Right kidney (tissue), 1 donor: ENCODE results near the gene CD68.

Experiments
- DNase-seq: peaks from one replicate; pipeline ENCODE4 v3.0.0-alpha.2; 2016

Gene CD68

DNA sequence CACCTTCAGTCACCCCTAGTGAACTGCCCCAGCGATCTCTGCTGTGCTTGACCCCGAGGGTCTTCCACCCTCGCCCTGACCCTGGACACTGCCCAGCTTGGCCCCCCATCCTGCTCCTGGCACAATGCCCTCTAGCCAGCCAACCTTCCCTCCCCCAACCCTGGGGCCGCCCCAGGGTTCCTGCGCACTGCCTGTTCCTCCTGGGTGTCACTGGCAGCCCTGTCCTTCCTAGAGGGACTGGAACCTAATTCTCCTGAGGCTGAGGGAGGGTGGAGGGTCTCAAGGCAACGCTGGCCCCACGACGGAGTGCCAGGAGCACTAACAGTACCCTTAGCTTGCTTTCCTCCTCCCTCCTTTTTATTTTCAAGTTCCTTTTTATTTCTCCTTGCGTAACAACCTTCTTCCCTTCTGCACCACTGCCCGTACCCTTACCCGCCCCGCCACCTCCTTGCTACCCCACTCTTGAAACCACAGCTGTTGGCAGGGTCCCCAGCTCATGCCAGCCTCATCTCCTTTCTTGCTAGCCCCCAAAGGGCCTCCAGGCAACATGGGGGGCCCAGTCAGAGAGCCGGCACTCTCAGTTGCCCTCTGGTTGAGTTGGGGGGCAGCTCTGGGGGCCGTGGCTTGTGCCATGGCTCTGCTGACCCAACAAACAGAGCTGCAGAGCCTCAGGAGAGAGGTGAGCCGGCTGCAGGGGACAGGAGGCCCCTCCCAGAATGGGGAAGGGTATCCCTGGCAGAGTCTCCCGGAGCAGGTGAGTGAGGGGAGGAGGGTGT, 20.7 kb upstream of the CD68 start, which contains the start of gene TNFSF13:
TSS of gene TNFSF13 (plus strand) at position 207 of the 776 bp plus-strand sequence. CDS start at position 497, 290 bp downstream.
- DNase-seq: no peak

DNA sequence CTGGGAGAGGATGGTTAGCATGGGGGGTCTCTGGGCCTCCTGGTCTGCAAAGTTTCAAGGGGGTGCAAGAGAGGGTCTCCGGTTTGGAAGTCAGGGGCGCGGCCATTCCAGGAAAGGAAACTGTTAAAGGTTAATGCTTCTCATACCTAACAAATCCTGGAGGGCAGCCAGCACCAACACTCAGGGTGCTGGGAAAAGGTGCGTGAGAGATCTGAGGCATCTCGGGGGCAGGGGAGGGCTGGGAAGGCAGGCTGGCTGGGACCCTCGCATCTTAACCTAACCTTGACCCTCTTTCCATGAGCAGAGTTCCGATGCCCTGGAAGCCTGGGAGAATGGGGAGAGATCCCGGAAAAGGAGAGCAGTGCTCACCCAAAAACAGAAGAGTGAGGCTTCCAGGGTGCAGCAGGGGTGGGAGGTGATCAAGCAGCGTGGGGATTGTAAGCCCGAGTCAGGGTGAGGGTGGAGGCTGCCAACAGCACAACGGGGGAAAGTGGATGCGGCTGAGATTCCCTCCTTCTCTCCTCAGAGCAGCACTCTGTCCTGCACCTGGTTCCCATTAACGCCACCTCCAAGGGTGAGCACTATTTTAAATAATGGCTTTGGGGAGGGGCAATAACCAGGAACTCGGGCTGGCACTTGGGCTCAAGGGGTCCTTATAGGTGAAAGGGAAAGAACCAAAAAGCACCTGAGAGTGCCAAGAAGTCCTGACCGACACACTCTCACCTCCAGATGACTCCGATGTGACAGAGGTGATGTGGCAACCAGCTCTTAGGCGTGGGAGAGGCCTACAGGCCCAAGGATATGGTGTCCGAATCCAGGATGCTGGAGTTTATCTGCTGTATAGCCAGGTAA, 19.9 kb upstream of the CD68 start:
- no peak for DNase-seq

DNA sequence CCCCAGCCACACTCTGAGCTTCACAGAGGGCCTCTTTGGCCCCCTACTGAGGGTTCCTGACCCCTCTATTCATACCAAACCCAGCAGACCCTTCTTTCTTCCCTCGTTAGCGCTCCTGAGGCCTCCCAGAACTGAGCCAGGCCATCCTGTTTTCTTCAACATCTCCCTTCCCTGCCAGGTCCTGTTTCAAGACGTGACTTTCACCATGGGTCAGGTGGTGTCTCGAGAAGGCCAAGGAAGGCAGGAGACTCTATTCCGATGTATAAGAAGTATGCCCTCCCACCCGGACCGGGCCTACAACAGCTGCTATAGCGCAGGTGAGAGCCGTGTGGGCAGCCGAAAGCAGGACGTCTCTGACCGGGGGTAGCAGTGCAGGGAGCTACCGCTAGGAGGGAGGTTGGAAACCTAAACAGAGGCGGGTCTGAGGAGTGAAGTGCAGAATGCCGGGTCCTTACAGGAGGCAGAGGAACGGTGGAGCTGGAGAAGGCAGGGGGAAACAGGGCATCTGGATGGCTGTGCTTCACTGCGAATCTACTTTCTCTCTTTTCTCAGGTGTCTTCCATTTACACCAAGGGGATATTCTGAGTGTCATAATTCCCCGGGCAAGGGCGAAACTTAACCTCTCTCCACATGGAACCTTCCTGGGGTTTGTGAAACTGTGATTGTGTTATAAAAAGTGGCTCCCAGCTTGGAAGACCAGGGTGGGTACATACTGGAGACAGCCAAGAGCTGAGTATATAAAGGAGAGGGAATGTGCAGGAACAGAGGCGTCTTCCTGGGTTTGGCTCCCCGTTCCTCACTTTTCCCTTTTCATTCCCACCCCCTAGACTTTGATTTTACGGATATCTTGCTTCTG, 19.0 kb upstream of the CD68 start:
- peak; percentile 63 for DNase-seq

DNA sequence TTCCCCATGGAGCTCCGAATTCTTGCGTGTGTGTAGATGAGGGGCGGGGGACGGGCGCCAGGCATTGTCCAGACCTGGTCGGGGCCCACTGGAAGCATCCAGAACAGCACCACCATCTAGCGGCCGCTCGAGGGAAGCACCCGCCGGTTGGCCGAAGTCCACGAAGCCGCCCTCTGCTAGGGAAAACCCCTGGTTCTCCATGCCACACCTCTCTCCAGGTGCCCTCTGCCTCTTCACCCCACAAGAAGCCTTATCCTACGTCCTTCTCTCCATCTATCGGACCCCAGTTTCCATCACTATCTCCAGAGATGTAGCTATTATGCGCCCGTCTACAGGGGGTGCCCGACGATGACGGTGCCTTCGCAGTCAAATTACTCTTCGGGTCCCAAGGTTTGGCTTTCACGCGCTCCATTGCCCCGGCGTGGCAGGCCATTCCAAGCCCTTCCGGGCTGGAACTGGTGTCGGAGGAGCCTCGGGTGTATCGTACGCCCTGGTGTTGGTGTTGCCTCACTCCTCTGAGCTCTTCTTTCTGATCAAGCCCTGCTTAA, 18.3 kb upstream of the CD68 start:
- peak; percentile 88 for DNase-seq

DNA sequence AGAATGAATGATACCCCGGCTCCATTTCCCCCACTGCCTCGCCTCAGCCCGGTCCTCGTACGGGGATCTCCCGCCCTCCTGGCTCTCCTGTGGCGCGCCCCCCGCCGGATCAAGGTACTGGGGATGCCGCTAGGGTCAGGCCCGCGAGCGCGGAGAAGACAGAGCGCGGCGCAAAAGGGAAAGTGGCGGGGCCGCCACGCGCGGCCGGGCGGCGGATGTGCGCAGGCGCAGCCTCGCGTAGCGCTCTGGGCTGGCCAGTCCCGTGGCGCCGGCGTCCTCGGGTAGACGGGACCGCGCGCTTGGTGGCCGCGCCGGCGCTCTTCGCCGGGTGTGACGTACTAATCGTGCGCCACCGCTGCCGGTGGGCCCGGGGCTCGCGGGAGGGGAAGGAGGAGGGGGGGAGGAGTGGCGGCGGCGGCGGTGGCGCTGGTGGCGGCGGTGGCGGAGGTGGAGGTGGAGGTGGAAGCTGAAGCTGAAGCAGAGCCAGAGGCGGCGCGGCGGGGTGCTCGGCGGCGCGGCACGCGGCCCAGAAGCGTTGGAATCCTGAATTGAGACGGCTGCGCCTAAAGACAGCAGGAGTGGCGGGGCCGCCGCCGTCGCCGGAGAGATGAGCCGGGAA, 17.7 kb upstream of the CD68 start, which contains the start of gene SENP3:
TSS of gene SENP3 (plus strand) at position 331 of the 619 bp plus-strand sequence. CDS start 1,158 bp downstream, outside the sequence.
- DNase-seq: peak; percentile 91

DNA sequence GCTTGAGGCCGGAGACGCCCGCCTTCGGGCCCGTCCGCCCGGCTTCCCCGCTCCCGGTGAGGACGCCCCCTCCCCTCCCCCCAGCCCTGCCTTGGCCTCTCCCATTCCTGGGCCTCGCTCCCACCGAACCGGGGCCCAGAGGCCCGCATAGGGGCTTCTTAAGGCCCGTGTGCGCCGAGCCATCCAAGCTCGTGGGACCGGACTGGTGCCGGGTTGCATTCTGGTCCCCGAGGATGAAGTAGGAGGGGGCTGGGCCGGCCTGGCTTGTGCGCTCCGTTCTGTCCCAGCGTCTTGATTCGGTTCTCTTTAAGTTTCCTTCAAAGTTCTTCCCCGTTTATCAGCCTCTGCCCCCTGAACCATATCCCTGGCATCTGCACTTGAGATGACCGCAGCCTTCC, 17.2 kb upstream of the CD68 start:
- no peak for DNase-seq

DNA sequence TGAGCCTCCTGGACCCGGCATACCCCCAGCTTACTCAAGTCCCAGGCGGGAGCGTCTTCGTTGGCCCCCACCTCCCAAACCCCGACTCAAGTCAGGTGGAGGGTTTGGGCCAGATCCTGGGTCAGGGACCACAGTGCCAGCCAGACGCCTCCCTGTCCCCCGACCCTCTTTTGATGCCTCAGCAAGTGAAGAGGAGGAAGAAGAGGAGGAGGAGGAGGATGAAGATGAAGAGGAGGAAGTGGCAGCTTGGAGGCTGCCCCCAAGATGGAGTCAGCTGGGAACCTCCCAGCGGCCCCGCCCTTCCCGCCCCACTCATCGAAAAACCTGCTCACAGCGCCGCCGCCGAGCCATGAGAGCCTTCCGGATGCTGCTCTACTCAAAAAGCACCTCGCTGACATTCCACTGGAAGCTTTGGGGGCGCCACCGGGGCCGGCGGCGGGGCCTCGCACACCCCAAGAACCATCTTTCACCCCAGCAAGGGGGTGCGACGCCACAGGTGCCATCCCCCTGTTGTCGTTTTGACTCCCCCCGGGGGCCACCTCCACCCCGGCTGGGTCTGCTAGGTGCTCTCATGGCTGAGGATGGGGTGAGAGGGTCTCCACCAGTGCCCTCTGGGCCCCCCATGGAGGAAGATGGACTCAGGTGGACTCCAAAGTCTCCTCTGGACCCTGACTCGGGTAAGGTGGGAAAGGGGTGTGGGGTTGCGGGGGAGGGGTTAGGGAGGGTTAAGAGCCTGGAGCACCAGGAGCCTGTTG, 16.1 kb upstream of the CD68 start:
- DNase-seq: no peak

DNA sequence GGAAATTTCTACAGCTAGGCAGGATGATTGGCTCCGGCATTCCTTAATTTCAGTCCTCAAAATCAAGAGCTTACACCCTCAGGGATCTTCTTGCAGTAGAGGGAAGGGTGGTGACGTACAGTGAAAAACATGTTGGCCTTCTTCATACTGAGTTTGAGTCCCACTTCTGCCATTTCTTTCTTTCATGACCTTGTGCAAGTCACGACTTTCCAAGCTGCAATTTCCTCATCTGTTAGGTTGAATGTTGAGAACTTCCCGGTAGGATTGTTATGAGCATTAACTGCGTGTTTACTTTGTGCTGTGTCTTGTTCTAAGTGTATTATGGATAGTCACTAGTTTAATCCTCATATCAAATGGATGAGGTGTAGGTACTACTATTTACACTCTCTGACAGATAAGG, 9.9 kb upstream of the CD68 start:
- DNase-seq: no peak

DNA sequence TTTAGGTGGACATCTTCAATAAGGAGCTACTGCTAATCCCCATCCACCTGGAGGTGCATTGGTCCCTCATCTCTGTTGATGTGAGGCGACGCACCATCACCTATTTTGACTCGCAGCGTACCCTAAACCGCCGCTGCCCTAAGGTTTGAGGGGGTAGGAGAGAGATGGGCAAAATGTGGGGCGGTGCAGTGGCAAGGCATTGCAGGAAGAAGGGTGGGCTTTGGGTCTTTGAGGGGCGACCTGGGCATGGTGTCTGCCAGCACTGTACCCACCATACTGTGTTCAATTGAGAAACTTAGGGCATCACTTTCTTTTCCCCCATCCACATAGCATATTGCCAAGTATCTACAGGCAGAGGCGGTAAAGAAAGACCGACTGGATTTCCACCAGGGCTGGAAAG, 9.1 kb upstream of the CD68 start:
- DNase-seq: no peak

DNA sequence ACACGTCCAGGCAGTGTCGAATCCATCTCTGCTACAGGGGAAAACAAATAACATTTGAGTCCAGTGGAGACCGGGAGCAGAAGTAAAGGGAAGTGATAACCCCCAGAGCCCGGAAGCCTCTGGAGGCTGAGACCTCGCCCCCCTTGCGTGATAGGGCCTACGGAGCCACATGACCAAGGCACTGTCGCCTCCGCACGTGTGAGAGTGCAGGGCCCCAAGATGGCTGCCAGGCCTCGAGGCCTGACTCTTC, 7.2 kb upstream of the CD68 start:
- no peak for DNase-seq

DNA sequence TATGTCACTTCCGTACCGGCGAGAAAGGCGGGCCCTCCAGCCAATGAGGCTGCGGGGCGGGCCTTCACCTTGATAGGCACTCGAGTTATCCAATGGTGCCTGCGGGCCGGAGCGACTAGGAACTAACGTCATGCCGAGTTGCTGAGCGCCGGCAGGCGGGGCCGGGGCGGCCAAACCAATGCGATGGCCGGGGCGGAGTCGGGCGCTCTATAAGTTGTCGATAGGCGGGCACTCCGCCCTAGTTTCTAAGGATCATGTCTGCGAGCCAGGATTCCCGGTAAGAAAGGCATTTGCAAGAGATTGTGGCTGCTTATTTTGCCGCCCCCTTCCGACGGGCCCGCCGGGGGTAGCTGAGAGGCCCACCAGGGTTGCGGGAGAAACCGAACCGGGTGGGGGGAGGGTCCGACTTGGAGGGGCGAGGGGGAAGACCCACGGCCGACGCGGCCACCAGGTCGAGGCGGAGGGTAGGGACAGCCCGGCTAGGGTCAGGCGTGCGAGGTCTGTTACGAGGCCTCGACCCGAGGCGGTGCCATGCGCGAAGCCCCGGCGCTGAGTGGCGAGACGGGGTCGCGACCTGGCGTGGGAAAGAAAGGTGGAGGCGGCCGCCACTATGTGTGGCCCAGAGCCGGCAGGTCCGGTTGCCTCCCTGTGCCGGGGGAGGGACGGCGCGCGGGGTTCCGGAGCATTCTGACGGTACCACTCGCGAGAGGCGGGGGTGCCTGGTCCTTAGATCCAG, 6.7 kb upstream of the CD68 start:
- peak; percentile 91 for DNase-seq

DNA sequence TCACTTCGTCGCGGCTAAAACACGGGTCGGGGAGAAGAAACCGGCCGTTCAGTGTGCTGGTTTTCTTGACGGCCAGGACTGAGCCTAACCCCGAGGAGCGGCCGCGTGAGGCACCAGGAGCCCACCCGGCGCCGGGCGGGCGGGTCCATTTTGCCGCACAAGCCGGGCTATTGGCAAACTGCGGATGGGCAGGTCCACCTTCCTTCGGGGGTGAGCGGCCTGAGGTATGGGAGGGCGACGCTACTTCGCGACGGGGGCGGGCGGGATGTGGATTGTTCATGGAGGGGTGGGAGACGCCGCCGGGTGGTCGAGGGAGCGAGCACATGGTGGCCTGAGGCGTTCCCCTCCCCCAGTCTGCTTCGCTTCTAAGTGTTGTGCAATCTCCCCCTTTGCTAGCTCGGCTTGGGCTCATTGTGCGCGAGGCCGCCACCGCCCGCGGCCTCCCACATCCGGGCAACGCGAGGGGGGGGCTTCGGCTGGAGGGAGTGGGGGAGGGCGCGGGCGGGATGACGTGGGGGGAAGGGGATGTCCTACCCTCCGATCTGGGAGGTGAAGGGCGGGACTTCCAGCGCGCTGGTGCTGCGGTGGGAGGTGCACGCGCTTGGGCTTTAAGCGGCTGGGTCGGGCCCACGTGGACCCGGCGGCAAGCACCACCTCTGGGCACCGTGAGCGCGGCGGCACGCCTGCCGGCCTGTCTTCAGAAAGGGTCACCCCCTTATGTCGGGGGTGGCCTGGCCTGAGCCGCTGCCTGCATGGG, 5.9 kb upstream of the CD68 start:
- DNase-seq: peak; percentile 64

DNA sequence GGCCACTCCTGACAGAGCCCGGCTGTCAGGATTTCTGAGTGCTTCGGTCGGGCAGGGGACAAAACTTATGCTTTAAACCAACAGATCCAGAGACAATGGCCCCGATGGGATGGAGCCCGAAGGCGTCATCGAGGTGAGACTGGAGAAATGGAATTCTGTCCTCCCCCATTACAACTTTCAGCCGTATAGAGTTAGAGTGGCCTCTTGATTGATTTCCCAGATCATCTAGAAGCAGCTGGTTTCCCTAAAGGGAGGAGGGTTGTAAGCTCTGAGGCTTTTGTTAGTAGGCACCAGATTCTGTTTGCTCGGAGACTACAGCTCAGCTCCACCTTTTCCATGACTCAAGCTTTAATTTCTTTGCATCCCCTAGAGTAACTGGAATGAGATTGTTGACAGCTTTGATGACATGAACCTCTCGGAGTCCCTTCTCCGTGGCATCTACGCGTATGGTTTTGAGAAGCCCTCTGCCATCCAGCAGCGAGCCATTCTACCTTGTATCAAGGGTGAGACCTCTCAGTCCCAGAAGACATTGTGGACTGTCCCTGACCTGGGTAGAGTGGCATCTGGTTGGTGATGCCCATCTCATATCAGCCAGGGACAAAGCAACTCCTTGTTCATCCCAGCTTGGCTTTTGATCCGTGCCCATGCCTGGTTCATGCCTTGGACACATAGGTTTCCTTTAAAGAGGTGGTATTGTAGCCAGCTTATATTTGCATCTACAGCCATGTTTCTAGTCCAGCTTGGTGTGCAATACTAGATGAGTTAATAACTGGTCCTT, 5.1 kb upstream of the CD68 start:
- DNase-seq: no peak

DNA sequence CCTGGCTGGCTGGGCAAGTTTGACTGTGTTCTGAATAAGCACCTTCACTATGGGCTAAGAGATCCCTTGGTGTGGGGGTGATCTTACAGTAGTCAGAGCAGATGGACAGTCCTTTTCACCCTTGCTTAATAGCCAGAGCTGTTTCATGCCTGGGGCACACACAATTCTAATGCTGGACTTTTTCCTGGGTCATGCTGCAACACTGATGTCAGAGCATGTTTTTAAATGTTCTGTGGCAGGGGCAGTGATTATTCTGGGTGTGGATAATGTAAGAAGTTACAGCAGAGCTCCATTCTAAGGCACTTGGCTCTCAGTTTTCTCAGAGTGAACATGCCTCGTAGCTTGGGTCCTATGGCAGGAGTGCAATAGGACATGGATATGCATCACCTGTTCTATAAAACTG, 4.0 kb upstream of the CD68 start:
- no peak for DNase-seq

DNA sequence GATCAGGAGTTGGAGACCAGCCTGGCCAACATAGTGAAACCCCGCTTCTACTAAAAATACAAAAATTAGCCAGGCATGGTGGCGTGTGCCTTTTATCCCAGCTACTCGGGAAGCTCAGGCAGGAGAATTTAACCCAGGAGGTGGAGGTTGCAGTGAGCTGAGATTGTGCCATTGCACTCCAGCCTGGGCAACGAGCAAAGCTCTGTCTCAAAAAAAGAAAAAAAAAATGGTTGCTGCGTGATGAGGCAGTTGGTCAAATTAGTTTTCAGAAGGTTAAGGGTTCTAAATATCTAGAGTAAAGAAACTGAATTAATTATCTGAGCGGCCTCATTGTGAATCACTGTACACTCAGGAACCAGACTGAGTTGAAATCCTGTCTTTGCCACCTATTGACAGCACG, 3.5 kb upstream of the CD68 start:
- DNase-seq: no peak

DNA sequence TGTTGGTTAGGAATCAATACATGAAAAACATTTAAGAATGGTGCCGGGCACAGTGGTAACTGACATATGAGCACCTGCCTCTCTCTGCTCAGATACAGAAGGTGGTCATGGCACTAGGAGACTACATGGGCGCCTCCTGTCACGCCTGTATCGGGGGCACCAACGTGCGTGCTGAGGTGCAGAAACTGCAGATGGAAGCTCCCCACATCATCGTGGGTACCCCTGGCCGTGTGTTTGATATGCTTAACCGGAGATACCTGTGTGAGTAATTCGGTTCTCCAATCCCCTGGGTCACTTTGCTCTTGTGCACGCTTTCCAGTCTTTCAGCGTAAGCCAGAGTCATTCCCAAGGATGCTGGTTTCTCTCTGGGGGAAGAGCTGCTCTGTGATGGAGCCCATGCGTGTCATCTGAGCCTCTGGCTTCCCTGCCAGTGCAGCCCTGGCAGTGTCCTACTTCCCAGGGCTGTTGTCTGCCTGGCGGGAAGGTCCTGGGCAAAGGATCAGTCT, 3.0 kb upstream of the CD68 start:
- DNase-seq: no peak

DNA sequence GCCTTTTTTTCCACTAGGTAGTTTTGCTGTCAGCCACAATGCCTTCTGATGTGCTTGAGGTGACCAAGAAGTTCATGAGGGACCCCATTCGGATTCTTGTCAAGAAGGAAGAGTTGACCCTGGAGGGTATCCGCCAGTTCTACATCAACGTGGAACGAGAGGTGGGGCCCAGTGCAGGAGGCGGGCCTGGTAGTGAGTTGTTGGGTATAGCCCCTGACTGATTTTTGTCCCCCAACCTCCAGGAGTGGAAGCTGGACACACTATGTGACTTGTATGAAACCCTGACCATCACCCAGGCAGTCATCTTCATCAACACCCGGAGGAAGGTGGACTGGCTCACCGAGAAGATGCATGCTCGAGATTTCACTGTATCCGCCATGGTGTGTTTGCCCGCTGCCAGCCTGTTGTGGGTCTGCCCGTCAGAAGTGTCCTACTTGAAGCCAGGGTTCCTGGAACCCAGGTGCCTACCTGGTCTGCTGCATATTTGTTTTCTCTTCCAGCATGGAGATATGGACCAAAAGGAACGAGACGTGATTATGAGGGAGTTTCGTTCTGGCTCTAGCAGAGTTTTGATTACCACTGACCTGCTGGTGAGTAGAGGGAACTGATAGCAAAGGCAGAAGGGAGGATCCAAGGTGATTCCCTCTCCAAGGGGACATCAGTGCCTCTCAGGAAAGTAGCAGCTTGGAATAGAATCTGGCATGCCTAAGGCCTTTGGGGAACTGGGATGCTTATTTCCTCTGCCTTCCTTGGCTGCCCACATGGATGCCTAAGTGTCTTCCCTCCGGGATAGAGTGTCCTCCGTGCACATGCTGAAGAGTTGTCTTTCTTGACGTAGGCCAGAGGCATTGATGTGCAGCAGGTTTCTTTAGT, 1.9 kb upstream of the CD68 start:
- no peak for DNase-seq
